Measurements from ENCODE around the gene ABHD16B.

ABHD16B gene

GRCh38 chr20:63861365-63861934, at the start of gene ABHD16B:
Gene ABHD16B, plus strand, starts transcription at chr20:63861498. Its CDS starts 43 bp downstream, at chr20:63861541.
- Histone ChIP-seq H3K27ac (ENCODE audit: low read length) (no peak within 1 kb of the TSS), H4K20me1 (ENCODE audit: insufficient read depth, low read length) (no peaks in the 10 kb centered on the region), H3K36me3 (replicated peaks; ENCODE audit: low read depth, low read length) (peaks cover 17% of the 10 kb centered on the region), H3K4me1 (ENCODE audit: low read length) (peaks cover 15% of the 10 kb centered on the region), H3K4me3 (ENCODE audit: low read length) (no peak within 1 kb of the TSS), H3K4me2 (ENCODE audit: low read length) (no peak within 1 kb of the TSS), H2AFZ (ENCODE audit: low read depth, low read length) (no peak within 1 kb of the TSS), H3K27me3 (ENCODE audit: low read depth, low read length) (peaks cover 12% of the 10 kb centered on the region), H3K9ac (ENCODE audit: low read length) (no peak within 1 kb of the TSS), H3K9me3 (ENCODE audit: insufficient read depth, low read length) (no peaks in the 10 kb centered on the region), H3K79me2 (ENCODE audit: low read length) (peaks cover 23% of the 10 kb centered on the region)
- TF ChIP-seq CTCF (IDR thresholded peaks at IDR 0.05; ENCODE audit: low read depth, low read length) (no peak), EZH2phosphoT487 (IDR thresholded peaks at IDR 0.05; ENCODE audit: low read depth) (no peak)

GRCh38 chr20:63814891-63815614, 46.2 kb upstream of the ABHD16B start:
- Histone ChIP-seq H3K4me3 (ENCODE audit: low read length) (no peak overlapping the region), H2AFZ (ENCODE audit: low read depth, low read length) (no peak overlapping the region), H4K20me1 (ENCODE audit: insufficient read depth, low read length) (no peaks in the 10 kb centered on the region), H3K9me3 (ENCODE audit: insufficient read depth, low read length) (no peaks in the 10 kb centered on the region), H3K27me3 (ENCODE audit: low read depth, low read length) (0 out of 2 replicates have a peak, but pooled peaks cover 4% of the 10 kb centered on the region), H3K27ac (ENCODE audit: low read length) (no peak overlapping the region), H3K36me3 (replicated peaks; ENCODE audit: low read depth, low read length) (no peaks in the 10 kb centered on the region), H3K9ac (ENCODE audit: low read length) (no peak overlapping the region), H3K79me2 (ENCODE audit: low read length) (no peaks in the 10 kb centered on the region), H3K4me2 (ENCODE audit: low read length) (no peak overlapping the region), H3K4me1 (ENCODE audit: low read length) (peaks cover 9% of the 10 kb centered on the region)
- TF ChIP-seq EZH2phosphoT487 (IDR thresholded peaks at IDR 0.05; ENCODE audit: low read depth) = no peak
- TF ChIP-seq CTCF (IDR thresholded peaks at IDR 0.05; ENCODE audit: low read depth, low read length) = no peak

GRCh38 chr20:63815615-63816253, 45.6 kb upstream of the ABHD16B start:
- Histone ChIP-seq H2AFZ (ENCODE audit: low read depth, low read length) (no peak overlapping the region), H3K36me3 (replicated peaks; ENCODE audit: low read depth, low read length) (no peaks in the 10 kb centered on the region), H3K4me1 (ENCODE audit: low read length) (peaks cover 9% of the 10 kb centered on the region), H4K20me1 (ENCODE audit: insufficient read depth, low read length) (no peaks in the 10 kb centered on the region), H3K27ac (ENCODE audit: low read length) (no peak overlapping the region), H3K27me3 (ENCODE audit: low read depth, low read length) (0 out of 2 replicates have a peak, but pooled peaks cover 4% of the 10 kb centered on the region), H3K9ac (ENCODE audit: low read length) (no peak overlapping the region), H3K79me2 (ENCODE audit: low read length) (no peaks in the 10 kb centered on the region), H3K4me2 (ENCODE audit: low read length) (no peak overlapping the region), H3K9me3 (ENCODE audit: insufficient read depth, low read length) (no peaks in the 10 kb centered on the region), H3K4me3 (ENCODE audit: low read length) (no peak overlapping the region)
- no peak for TF ChIP-seq CTCF (IDR thresholded peaks at IDR 0.05; ENCODE audit: low read depth, low read length)
- TF ChIP-seq EZH2phosphoT487 (IDR thresholded peaks at IDR 0.05; ENCODE audit: low read depth) = no peak
